Right forelimb (tissue), 1 donor: Measurements from ENCODE around the gene ZDHHC19.
"Not testable (repeated sequence)": the region's sequence is repeated elsewhere in the genome, so short reads cannot be mapped to it uniquely, and the experiment has no call there.

Experiments
- DNase-seq: peaks from one replicate; pipeline ENCODE4 v3.0.0-alpha.2; 2018

Gene ZDHHC19

DNA sequence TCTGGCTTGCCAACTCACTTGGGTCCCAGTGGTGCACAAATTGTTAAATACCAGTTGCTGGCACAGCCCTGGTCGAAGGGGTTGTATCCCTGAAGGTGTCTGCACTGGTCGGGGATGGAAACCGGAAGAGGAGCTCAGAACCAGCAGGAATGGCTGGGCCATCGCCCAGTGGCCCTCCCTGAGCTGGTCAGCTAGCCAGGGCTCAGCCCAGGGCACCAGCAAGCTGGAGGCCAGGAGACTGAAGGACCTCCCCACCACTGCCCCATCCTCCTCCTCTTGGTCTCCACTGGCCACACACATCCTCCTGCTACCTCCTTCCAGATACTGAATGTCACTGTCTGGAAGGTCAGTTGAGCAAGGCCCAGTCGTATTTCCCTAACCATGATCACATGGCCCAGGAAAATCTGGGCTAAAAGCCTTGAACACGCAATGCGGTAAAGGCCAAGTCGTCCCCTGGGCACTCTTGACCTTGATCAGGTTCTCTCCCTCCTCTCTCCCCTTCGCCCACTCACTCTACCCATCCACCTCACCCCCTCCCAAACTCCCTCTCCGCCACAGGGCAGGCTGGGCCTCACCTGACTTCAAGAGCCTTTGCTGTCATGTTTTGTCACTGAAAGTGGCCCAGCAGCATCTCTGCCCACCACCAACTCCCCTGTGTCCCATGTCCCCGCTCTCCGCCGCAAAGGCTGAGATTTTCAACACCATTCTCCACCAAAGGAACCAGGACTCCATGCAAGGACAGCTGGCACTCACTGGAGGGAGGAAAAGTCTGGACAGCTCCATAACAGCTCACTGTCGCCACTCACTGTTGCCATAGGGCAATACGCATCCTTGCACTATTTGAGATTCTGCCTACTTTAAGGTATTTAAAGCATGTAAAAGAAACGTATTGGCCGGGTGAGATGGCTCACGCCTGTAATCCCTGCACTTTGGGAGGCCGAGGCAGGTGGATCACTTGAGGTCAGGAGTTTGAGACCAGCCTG is 12.1 kb downstream of the ZDHHC19 start:
- no peak for DNase-seq

GRCh38 chr3:196198081-196198675 is 13.0 kb downstream of the ZDHHC19 start:
- DNase-seq: no peak

DNA sequence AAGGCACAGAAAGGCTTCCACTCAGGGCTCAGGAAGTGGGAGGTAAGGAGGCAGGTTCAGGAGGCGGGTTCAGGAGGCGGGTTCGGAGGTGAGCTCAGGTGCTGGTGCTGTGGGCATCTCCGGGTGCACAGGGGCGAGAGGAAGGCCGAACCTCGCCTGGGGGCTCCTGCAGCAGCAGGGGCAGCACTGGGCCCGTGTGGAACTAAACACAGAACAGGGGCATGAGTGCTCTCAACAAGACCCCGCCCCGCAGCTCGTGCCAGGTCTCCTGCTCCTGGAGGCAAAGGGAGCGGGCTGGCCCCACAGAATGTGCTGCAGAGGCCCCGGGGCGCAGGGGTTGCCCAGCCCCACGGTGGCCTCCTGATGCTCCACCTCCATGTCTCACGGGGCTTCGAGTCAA is 13.7 kb downstream of the ZDHHC19 start:
- no peak for DNase-seq

GRCh38 chr3:196195664-196196265 is 15.4 kb downstream of the ZDHHC19 start:
- DNase-seq: no peak

DNA sequence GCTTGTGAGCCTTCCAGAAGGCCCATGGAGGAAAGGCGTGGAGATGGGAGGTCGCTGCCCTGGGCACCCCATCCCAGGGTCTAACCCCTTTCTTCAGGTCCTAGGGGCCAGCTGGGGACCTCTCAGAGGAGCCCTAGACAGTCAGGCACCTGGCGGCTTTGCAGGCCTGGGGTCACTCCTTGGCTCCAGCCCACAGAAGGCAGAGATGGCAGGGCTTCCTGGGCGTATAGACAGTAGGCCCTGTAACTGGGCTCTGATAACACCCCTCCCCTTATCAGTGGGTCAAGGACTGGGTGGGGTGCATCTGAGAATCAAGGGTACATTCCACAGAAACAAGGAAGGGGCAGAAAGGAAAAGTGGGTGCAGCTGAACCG is 16.7 kb downstream of the ZDHHC19 start:
- no peak for DNase-seq

DNA sequence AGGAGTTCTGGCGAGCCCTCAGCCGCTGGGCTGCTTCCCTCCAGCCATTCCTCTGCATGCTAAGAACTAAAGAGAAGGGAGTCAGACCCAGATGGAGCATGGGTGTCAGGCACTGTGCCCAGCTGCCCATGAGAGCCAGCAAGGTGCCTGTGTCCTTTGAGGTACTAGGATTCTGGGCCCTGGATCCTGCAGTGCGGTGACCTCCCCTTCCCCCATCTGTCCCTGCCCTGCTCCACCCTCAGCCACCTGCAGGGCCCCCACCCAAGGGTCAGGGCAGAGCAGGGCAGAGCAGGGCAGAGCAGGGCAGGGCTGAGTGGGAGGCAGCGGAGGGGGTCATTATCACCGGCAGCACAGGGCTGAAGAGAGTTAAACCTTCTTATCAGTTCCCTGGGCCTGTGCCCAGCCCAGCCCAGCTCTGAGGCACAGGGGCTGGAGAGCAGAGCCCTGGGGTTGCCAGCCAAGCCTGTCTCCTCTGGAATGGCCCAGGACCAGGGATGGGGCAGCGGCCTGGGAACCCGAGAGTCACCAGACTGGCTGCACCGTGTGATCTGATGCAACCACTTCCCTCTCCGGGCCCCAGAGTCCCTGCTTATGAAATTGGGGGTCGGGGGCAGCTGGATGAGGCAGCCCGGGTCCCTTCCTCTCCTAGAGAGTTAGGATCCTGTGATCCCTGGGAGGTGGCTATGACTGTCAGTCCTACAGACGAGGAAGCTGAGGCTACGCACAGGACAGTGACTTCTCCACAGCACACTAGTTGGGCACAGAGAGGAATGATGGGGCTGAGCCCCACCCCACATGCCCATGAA is 17.3 kb downstream of the ZDHHC19 start:
- no peak for DNase-seq

GRCh38 chr3:196193133-196193735 is 18.0 kb downstream of the ZDHHC19 start:
- DNase-seq: no peak

GRCh38 chr3:196192524-196193051 is 18.6 kb downstream of the ZDHHC19 start:
- no peak for DNase-seq

- DNase-seq: no peak
Measured at GRCh38 chr3:196192036-196192523, 19.1 kb downstream of the ZDHHC19 start.

DNA sequence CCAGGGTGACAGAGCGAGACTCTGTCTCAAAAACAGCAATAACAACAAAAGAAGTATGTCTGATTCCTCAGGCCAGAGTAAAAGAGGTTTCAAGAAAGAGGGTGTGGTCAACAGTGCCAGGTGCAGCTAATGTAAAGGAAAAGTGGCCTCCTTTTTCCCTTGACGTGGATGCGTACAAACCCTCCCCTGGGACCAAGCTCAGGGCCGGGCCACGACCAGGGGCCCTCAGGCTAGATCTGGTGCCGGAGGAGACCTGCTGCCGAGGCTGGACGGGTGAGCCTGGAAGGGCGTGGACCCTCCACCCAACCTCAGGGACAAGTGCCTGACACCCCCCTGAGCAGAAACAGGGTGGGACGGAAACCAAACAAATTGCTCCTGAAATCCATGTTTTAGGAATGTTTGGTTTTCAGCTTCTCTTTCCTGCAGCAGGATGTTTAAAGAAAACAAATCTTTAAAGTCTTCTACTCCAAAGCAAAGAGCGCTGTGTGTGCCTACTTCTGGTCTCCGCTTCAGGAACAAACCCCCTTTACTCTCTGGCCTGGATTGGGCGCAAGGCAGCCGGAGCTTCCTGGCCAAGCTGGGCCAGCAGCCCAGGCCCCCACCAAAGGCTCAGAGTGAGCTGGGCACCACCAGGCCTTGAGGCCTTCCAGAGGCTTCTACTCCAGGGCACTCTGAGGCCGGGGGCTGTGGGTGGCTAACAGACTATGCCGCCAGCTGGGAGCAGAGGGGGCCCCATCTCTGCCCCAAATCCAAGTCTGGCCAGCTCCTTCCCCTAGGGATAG is 21.4 kb downstream of the ZDHHC19 start:
- DNase-seq: no peak

DNA sequence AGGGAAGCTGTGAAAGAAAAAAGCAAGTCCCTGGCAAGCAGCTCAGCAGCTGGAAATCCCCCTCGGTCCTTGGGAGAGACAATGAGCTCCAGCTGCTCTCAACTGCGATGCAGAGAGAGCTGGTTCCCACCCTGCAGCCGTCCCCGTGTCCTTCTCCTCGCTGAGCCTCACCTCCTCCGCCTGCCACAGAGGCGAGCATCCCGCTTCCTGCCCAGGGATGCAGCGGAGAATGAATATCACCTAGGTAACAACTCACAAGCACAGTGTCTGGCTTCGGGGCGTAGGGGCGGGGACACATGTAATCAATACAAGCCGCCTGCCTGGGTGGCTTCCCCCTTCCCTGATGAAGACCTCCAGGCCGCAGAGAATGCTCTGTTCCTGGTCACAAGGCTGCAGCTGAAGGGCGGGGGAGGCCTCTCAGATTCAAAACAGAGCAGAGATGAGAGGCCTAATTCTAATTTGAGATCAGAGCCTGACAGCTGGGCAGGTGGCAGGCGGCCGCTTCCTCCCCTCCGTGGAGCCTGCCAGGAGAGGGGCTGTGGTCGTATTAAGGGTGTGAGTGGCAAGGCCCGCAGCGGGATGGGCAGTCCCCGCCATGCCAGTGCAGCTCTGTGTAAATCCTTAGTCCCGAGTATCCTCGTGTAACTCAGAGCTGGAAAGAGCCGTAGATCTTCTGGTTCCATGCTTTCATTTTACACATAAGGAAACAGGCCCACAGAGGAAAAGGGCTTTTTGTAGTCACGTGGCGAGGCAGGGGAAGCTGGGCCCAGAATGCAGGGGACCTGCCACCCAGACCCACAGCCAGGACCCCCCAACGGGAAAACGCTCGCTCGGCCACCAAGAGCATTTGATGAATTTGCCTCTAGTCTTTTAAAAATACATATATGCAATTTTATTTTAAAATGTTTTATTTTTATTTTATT is 24.3 kb downstream of the ZDHHC19 start:
- peak; percentile 76 for DNase-seq

DNA sequence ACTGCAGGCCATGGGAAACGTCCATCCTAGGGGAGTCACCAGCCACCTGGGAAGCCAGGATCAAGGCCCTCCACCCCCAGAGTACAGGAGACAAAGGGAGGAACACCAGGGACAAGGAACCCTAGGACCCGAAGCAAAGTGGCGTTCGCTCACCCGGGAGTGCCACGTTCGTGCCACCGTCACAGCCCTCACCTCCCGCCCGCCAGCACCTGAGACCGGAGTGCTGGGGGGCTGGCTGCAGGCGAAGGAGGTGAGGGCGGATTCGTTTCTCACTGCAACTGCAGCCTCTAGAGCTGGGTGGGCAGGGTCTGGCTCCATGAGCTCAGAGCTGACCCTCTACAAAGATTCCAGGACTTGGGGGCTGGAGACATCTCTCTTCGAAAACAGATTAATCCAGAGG is 26.3 kb downstream of the ZDHHC19 start:
- no peak for DNase-seq

GRCh38 chr3:196184169-196184432 is 27.1 kb downstream of the ZDHHC19 start:
- not testable (repeated sequence) for DNase-seq

GRCh38 chr3:196181127-196181546 is 30.1 kb downstream of the ZDHHC19 start:
- no peak for DNase-seq

- DNase-seq: no peak
Measured at GRCh38 chr3:196180346-196180745, 30.9 kb downstream of the ZDHHC19 start.

- DNase-seq: no peak
Measured at GRCh38 chr3:196179380-196180308, 31.6 kb downstream of the ZDHHC19 start.

DNA sequence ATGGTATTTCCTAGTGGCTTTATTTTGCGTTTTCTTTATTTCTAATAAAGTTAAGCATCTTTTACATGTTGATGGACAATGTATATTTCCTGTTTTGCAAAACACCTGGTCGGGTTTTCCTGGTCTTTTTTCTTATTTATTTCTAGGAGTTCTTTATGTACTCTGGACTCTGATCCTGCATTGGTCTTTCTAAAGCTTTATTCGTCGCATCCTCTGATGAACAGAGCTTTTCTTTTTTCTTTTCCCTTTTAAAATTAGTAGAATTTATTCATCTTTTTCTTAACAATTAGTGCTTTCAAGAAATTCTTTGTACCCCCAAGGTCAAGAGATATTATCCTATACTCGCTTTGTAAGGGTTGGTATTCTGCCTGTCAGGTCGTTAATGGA is 32.2 kb downstream of the ZDHHC19 start:
- no peak for DNase-seq

- DNase-seq: no peak
Measured at GRCh38 chr3:196177967-196178366, 33.2 kb downstream of the ZDHHC19 start.

- DNase-seq: no peak
Measured at GRCh38 chr3:196177567-196177966, 33.6 kb downstream of the ZDHHC19 start.
